ENCODE data around the gene DNAH3. TPM values are rescaled to one million over a fixed set of nuclear protein-coding genes. Genes with fewer than 3 reads are reported as not detected.

Gene DNAH3
- polyA plus RNA-seq (2011; rRNA removed) = 0.70 and 0.81 TPM in 2 replicates
- polyA plus RNA-seq (2012; cell fraction: cytosol; rRNA removed) = 0.09 and 0.10 TPM in 2 replicates
- 0.10 and 0.32 TPM in 2 replicates for polyA plus RNA-seq (2012; cell fraction: nucleus; rRNA removed)
- 0.26 to 0.51 TPM (median 0.37 TPM) in 3 replicates for polyA plus RNA-seq (2017; fragmentation: RNase III; extraction: RNeasy Plus Mini Kit Qiagen cat#74134 plus additional on column Dnase treatment)
- 0.79 and 1.0 TPM in 2 replicates for polyA minus RNA-seq (2011; rRNA and poly(A)+ RNA removed)

GRCh38 chr16:21150375-21151001 is at the start of gene DNAH3:
DNAH3 (minus strand) TSS chr16:21150846; CDS start chr16:21150319, 527 bp downstream.
- ChIA-PET POLR2A (interaction anchor here (0.7 kb wide), 1 partner anchor 1287 kb away, joined by 4 read pairs; no protein-coding TSS in a partner anchor), CTCF (interaction anchor here (1.0 to 1.6 kb wide), 4 partner anchors 12 to 1170 kb away, joined by 3 to 5 read pairs (median 4); no protein-coding TSS in a partner anchor)
- peak in 1 of 2 experiments; percentile 20 for DNase-seq (ENCODE audit: low read depth in 1 of 2, low spot score in 1 of 2)
- H3K9me3 ChIP-seq = no peaks in the 10 kb centered on the region
- peak within 1 kb of the TSS; percentile 21; the same call in 1 of the 3 replicates for H3K4me2 ChIP-seq
- FAIRE-seq = no peak
- no peak within 1 kb of the TSS for H3K4me3 ChIP-seq
- TF ChIP-seq CTCF (IDR thresholded peaks at IDR 0.05) (no peak), SMC3 (IDR thresholded peaks at IDR 0.05) (no peak), SREBF2 (IDR thresholded peaks at IDR 0.05) (no peak), HOXB5 (CRISPR knock-in tag; IDR thresholded peaks at IDR 0.05) (no peak), BCL3 (IDR thresholded peaks at IDR 0.05) (no peak), MAFK (IDR thresholded peaks at IDR 0.05; ENCODE audit: partially characterized antibody) (no peak), ESRRA (IDR thresholded peaks at IDR 0.05; ENCODE audit: borderline replicate concordance, low read length) (no peak), KDM1A (IDR thresholded peaks at IDR 0.05; ENCODE audit: low read depth) (no peak), TFCP2L1 (CRISPR knock-in tag; IDR thresholded peaks at IDR 0.05) (no peak), MAZ (IDR thresholded peaks at IDR 0.05; ENCODE audit: borderline replicate concordance, low read depth, low read length) (no peak), USF2 (IDR thresholded peaks at IDR 0.05) (no peak)
- 0 out of 3 replicates have a peak, but pooled peaks cover 7% of the 10 kb centered on the region for H3K4me1 ChIP-seq
- WGBS (ENCODE audit: missing lambda C conversion rate) = 37% methylated on average over 8 of the region's 8 CpGs
- peak within 1 kb of the TSS in 1 of 2 experiments; percentile 41; a peak in 1 of 6 replicates for H3K27ac ChIP-seq
- peak; percentile 79 to 89 for ATAC-seq

GRCh38 chr16:21199607-21200218 is 49.1 kb upstream of the DNAH3 start:
- TF ChIP-seq FOSL2 (IDR thresholded peaks at IDR 0.05) (no peak), FOSL2 (CRISPR knock-in tag; IDR thresholded peaks at IDR 0.05) (no peak), POLR2A (IDR thresholded peaks at IDR 0.05; ENCODE audit: low read length) (no peak), KDM5A (IDR thresholded peaks at IDR 0.05) (no peak), POLR2AphosphoS2 (conservative IDR thresholded peaks at IDR 0.05; ENCODE audit: low read length) (no peak), CTCF (IDR thresholded peaks at IDR 0.05) (no peak), EHMT2 (IDR thresholded peaks at IDR 0.05; ENCODE audit: low read depth) (no peak), ESRRA (IDR thresholded peaks at IDR 0.05; ENCODE audit: borderline replicate concordance, low read length) (no peak), RARB (CRISPR knock-in tag; IDR thresholded peaks at IDR 0.05) (no peak), ATOH8 (CRISPR knock-in tag; IDR thresholded peaks at IDR 0.05; ENCODE audit: low read depth) (no peak), ZNF302 (CRISPR knock-in tag; IDR thresholded peaks at IDR 0.05) (no peak), BHLHE40 (IDR thresholded peaks at IDR 0.05; ENCODE audit: low read depth, low read length) (no peak), EHF (CRISPR knock-in tag; IDR thresholded peaks at IDR 0.05) (no peak), BCL3 (IDR thresholded peaks at IDR 0.05) (no peak), HES2 (IDR thresholded peaks at IDR 0.05) (no peak)
- Histone ChIP-seq H3K4me2 (no peak overlapping the region), H3K27ac (no peak overlapping the region), H3K4me1 (no peaks in the 10 kb centered on the region), H3K9me3 (no peaks in the 10 kb centered on the region), H3K4me3 (no peak overlapping the region)
- no peak for DNase-seq (ENCODE audit: low read depth in 1 of 2, low spot score in 1 of 2)
- WGBS (ENCODE audit: missing lambda C conversion rate) = 35% methylated on average over 5 of the region's 5 CpGs
- no peak for ATAC-seq
- ChIA-PET CTCF (interaction anchor here (0.5 to 6.1 kb wide), 8 partner anchors 10 to 1051 kb away, joined by 3 to 48 read pairs (median 3); partner anchors contain the start of genes CRYM and ZP2), POLR2A (no interaction called here)
- no peak for FAIRE-seq
